IMR-90 (cell line): ENCODE measurements around the gene LDLRAD3. TPM values are rescaled to one million over a fixed set of nuclear protein-coding genes. Genes with fewer than 3 reads are reported as not detected.

Source experiments
- ATAC-seq: fragments of 200-7000 bp; cut with Tn5 transposase; 2 replicates; pipeline ENCODE4 v1.9.1; 2020; ENCODE audit warnings: low read depth, mild to moderate bottlenecking, moderate library complexity
- BruUV-seq: library from RNA; stranded (reverse); fragments of 400-500 nt; replicated peaks from 2 replicates; lab custom pipeline; 2021; lab: Mats Ljungman, UMichigan
- CTCF ChIA-PET: fragments of 300-600 bp; formaldehyde crosslinking; extraction: SDS; loops from one replicate; lab custom pipeline; 2021; ENCODE audit warnings: antibody characterized with exemption; lab: Yijun Ruan, JAX
- POLR2A ChIA-PET: fragments of 300-600 bp; sonication (Branson Sonifier 250); formaldehyde crosslinking; loops from one replicate; lab custom pipeline; 2022; ENCODE audit warnings: antibody characterized with exemption; ENCODE audit not compliant: unreplicated experiment; lab: Charles Lee
- DNase-seq: peaks from one replicate; pipeline ENCODE4 v3.0.0; 2013
- H2AFZ ChIP-seq: replicated peaks from 2 replicates; pipeline ENCODE3; 2013; ENCODE audit warnings: low read length, mild to moderate bottlenecking; ENCODE audit not compliant: poor library complexity
- H2AK5ac ChIP-seq: 2 replicates; pipeline ENCODE4 v1.6.1; 2013; ENCODE audit warnings: low read depth, low read length, inconsistent platforms
- H2AK9ac ChIP-seq: replicated peaks from 2 replicates; pipeline ENCODE3; 2013; ENCODE audit warnings: mild to moderate bottlenecking, low read depth, low read length, moderate library complexity; ENCODE audit not compliant: poor library complexity
- H2BK120ac ChIP-seq: 2 replicates; pipeline ENCODE4 v1.6.1; 2013; ENCODE audit warnings: low read depth, low read length, inconsistent platforms
- H2BK15ac ChIP-seq: 3 replicates; pipeline ENCODE4 v1.6.1; 2013; ENCODE audit warnings: low read depth, low read length, inconsistent platforms
- H2BK20ac ChIP-seq: 2 replicates; pipeline ENCODE4 v1.6.1; 2013; ENCODE audit warnings: low read depth, mild to moderate bottlenecking, inconsistent platforms, low read length, moderate library complexity
- H2BK5ac ChIP-seq: 2 replicates; pipeline ENCODE4 v1.6.1; 2013; ENCODE audit warnings: mild to moderate bottlenecking, low read depth, low read length, inconsistent platforms; ENCODE audit not compliant: poor library complexity, severe bottlenecking
- H3K14ac ChIP-seq: replicated peaks from 2 replicates; pipeline ENCODE4 v1.6.1; 2013; ENCODE audit warnings: low read depth, low read length, inconsistent platforms
- H3K18ac ChIP-seq: 2 replicates; pipeline ENCODE4 v1.6.1; 2013; ENCODE audit warnings: low read depth, low read length, control low read depth
- H3K23ac ChIP-seq: 2 replicates; pipeline ENCODE4 v1.6.1; 2013; ENCODE audit warnings: low read depth, low read length, inconsistent platforms
- H3K27ac ChIP-seq: 2 replicates; pipeline ENCODE4 v1.5.1; 2013; ENCODE audit warnings: mild to moderate bottlenecking, control low read depth, low read length; ENCODE audit not compliant: insufficient read depth
- H3K27me3 ChIP-seq: 2 replicates; pipeline ENCODE4 v1.6.1; 2013; ENCODE audit warnings: low read length; ENCODE audit not compliant: control insufficient read depth, insufficient read depth
- H3K36me3 ChIP-seq: 2 replicates; pipeline ENCODE4 v1.6.1; 2013; ENCODE audit warnings: low read length, mixed read lengths; ENCODE audit not compliant: control insufficient read depth, insufficient read depth
- H3K4ac ChIP-seq: 2 replicates; pipeline ENCODE4 v1.6.1; 2013; ENCODE audit warnings: low read depth, low read length, inconsistent platforms
- H3K4me1 ChIP-seq: 2 replicates; pipeline ENCODE4 v1.6.1; 2013; ENCODE audit warnings: low read length, mixed read lengths; ENCODE audit not compliant: control insufficient read depth, insufficient read depth
- H3K4me2 ChIP-seq: 2 replicates; pipeline ENCODE4 v1.6.1; 2013; ENCODE audit warnings: low read depth, mild to moderate bottlenecking, control low read depth, low read length, moderate library complexity
- H3K4me3 ChIP-seq: 2 replicates; pipeline ENCODE4 v1.5.1; 2013; ENCODE audit warnings: low read depth, mild to moderate bottlenecking, control low read depth, low read length, moderate library complexity; ENCODE audit not compliant: insufficient read depth
- H3K56ac ChIP-seq: 2 replicates; pipeline ENCODE4 v1.6.1; 2013; ENCODE audit warnings: low read length, inconsistent platforms; ENCODE audit not compliant: insufficient read depth; ENCODE audit errors: extremely low read depth
- H3K79me1 ChIP-seq, 2 experiments: 2 replicates each; pipeline ENCODE4 v1.6.1; 2013; ENCODE audit warnings: low read length in 2 of 2, inconsistent platforms in 1 of 2, low read depth in 1 of 2
- H3K9ac ChIP-seq: 2 replicates; pipeline ENCODE4 v1.6.1; 2013; ENCODE audit warnings: low read depth, low read length, control low read depth
- H3K9me1 ChIP-seq: 2 replicates; pipeline ENCODE4 v1.6.1; 2013; ENCODE audit warnings: low read length, inconsistent platforms; ENCODE audit not compliant: insufficient read depth
- H3K9me3 ChIP-seq: 2 replicates; pipeline ENCODE4 v1.6.1; 2013; ENCODE audit warnings: low read length; ENCODE audit not compliant: control insufficient read depth, insufficient read depth
- H4K20me1 ChIP-seq: 2 replicates; pipeline ENCODE4 v1.6.1; 2013; ENCODE audit warnings: low read length, inconsistent platforms; ENCODE audit not compliant: insufficient read depth
- H4K5ac ChIP-seq: 2 replicates; pipeline ENCODE4 v1.6.1; 2013; ENCODE audit warnings: mild to moderate bottlenecking, low read depth, low read length, control low read depth
- H4K8ac ChIP-seq, 2 experiments: 2 replicates each; pipeline ENCODE4 v1.6.1; 2013; ENCODE audit warnings: low read depth in 2 of 2, low read length in 2 of 2, control low read depth in 1 of 2, inconsistent platforms in 1 of 2
- H4K91ac ChIP-seq: 2 replicates; pipeline ENCODE4 v1.6.1; 2013; ENCODE audit warnings: low read depth, low read length, inconsistent platforms; ENCODE audit not compliant: insufficient read depth
- BHLHE40 ChIP-seq: fragments of 150-350 bp; IDR thresholded peaks from 2 replicates; pipeline ENCODE4 v1.6.1; 2016; ENCODE audit warnings: mild to moderate bottlenecking, low read depth, low read length
- CEBPB ChIP-seq: IDR thresholded peaks from 2 replicates; pipeline ENCODE4 v1.6.1; 2012; ENCODE audit warnings: low read depth, low read length, improper control_type of control experiment
- CHD1 ChIP-seq: IDR thresholded peaks from 2 replicates; pipeline ENCODE4 v1.6.1; 2012; ENCODE audit warnings: low read depth, low read length, improper control_type of control experiment
- FOS ChIP-seq: fragments of 150-350 bp; IDR thresholded peaks from 2 replicates; pipeline ENCODE4 v1.6.1; 2016; ENCODE audit warnings: low read depth, low read length
- MAFK ChIP-seq: IDR thresholded peaks from 2 replicates; pipeline ENCODE4 v1.6.1; 2012; ENCODE audit warnings: low read depth, low read length, improper control_type of control experiment
- MAZ ChIP-seq: IDR thresholded peaks from 2 replicates; pipeline ENCODE4 v1.6.1; 2012; ENCODE audit warnings: low read depth, mild to moderate bottlenecking, low read length, improper control_type of control experiment, moderate library complexity, borderline replicate concordance
- MXI1 ChIP-seq: IDR thresholded peaks from 2 replicates; pipeline ENCODE4 v1.6.1; 2012; ENCODE audit warnings: low read depth, mild to moderate bottlenecking, low read length, moderate library complexity, borderline replicate concordance
- NFE2L2 ChIP-seq: fragments of 150-350 bp; IDR thresholded peaks from 2 replicates; pipeline ENCODE4 v1.6.1; 2016; ENCODE audit warnings: low read depth, mild to moderate bottlenecking, low read length
- POLR2A ChIP-seq: IDR thresholded peaks from 2 replicates; pipeline ENCODE4 v1.6.1; 2012; ENCODE audit warnings: mild to moderate bottlenecking, low read depth, low read length
- RAD21 ChIP-seq: IDR thresholded peaks from 2 replicates; pipeline ENCODE4 v1.6.1; 2012; ENCODE audit warnings: low read length, improper control_type of control experiment
- RFX5 ChIP-seq: IDR thresholded peaks from 2 replicates; pipeline ENCODE4 v1.8.0; 2012; ENCODE audit warnings: low read depth, mild to moderate bottlenecking, low read length, moderate library complexity
- SMC3 ChIP-seq: fragments of 150-350 bp; IDR thresholded peaks from 2 replicates; pipeline ENCODE4 v1.6.1; 2016; ENCODE audit warnings: low read depth, mild to moderate bottlenecking, antibody characterized with exemption, low read length, moderate library complexity
- WGBS, 2 experiments: methylation state at CpG; one replicate each; pipeline versions ENCODE4 v1.1.5 to v1.1.7; 2013; ENCODE audit warnings: missing lambda C conversion rate in 2 of 2; ENCODE audit not compliant: insufficient read length in 1 of 2; ENCODE audit errors: extremely low coverage in 2 of 2; 5-methylcytosine and 5-hydroxymethylcytosine counted together
- dilution Hi-C: fragments of 300-500 bp; cut with HindIII; formaldehyde crosslinking; loops from one replicate; pipeline ENCODE4 v1.14.3; 2018; ENCODE audit warnings: low sequenced_read_pairs; ENCODE audit not compliant: unreplicated experiment
- in situ Hi-C: fragments of 300-500 bp; cut with MboI; formaldehyde crosslinking; loops from 3 replicates; pipeline ENCODE4 v1.14.3; 2019; ENCODE audit warnings: low sequenced_read_pairs, inconsistent platforms, mixed read lengths
- intact Hi-C: fragments of 100-400 bp; cut with micrococcal nuclease; formaldehyde crosslinking; loops from 2 replicates; pipeline ENCODE4 v1.10.0; 2022
- polyA plus RNA-seq, 3 experiments: library from polyadenylated mRNA; depleted of rRNA; stranded (reverse); fragments of >200 nt; gene quantifications; 2 replicates each; pipeline ENCODE4 v1.2.3, GENCODE V29; 2012; ENCODE audit warnings: low replicate concordance in 1 of 3
- total RNA-seq: library from RNA; depleted of rRNA; stranded (reverse); fragments of >200 nt; gene quantifications from 2 replicates; pipeline ENCODE4 v1.2.3, GENCODE V29; 2012
- TF ChIP-seq, protein P1 (sequence below): fragments of 150-350 bp; IDR thresholded peaks from 2 replicates; pipeline ENCODE4 v1.6.1; 2017; ENCODE audit warnings: mild to moderate bottlenecking, antibody characterized with exemption, low read length, low read depth
- TF ChIP-seq, protein P2 (sequence below): fragments of 150-350 bp; IDR thresholded peaks from 2 replicates; pipeline ENCODE4 v1.6.1; 2016; ENCODE audit warnings: low read depth, mild to moderate bottlenecking, low read length, moderate library complexity, borderline replicate concordance
- TF ChIP-seq, protein P3 (sequence below): conservative IDR thresholded peaks from 2 replicates; pipeline ENCODE4 v1.5.1; 2012; ENCODE audit warnings: mild to moderate bottlenecking, low read depth, low read length, improper control_type of control experiment

Gene LDLRAD3
- total and polyA plus RNA-seq, 2 of the 4 experiments (the other 2 are of a cell fraction), result 2.7 to 6.4 TPM

DNA sequence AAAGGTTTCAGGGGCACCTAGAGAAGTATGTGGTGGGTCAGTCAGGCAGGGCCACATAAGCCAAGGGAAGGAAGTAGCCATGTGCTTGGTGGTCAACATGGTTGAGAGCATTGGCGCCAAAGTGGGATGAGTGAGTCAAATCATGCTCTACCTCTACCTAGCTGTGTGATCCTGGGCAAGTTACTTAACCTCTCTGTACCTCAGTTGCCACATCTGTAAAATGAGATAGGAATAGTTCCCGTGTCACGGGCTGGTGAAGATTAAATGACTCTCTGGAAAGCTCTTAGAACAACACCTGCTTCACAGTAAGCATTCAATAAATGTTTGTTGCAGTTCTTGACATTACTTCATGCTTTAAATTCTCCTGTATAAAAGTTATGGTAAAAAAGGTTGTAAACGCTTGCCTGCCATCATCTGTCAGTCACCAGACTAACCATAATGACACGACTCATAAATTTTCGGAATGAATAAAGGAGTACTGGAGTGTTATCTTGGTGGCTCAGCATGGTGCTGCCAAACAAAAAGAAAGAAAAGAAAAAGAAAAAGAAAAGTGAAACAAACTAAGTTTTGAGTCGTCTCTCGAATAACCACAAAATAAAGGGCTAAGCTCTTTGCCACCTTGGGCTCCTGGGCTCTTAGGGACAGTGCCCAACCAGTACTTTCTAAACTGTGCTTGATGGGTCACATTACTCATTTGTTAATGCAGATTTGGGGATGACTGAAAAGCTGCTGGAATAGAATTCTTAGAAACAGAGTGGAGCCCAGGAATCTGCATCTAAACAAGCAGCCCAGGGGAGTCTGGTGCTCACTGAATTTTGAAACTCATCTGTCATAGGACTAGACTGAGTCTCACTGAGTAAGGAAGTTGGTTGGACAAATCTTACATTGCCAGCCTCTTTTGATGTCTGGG is 107.6 kb downstream of the LDLRAD3 start:
- POLR2A ChIA-PET, result no interaction called here
- 67% methylated on average over 2 of the region's 8 CpGs; no CpG with 5 or more reads in 1 of the 2 experiments for WGBS, 2 experiments
- no peaks in the 10 kb centered on the region for H3K9me3 ChIP-seq
- TF ChIP-seq MAFK (no peak), RAD21 (no peak), SMC3 (no peak), POLR2A (no peak), RFX5 (no peak), MXI1 (no peak), CHD1 (no peak), MAZ (no peak), FOS (no peak), NFE2L2 (no peak), BHLHE40 (no peak), CEBPB (no peak)
- TF ChIP-seq, protein P1, sequence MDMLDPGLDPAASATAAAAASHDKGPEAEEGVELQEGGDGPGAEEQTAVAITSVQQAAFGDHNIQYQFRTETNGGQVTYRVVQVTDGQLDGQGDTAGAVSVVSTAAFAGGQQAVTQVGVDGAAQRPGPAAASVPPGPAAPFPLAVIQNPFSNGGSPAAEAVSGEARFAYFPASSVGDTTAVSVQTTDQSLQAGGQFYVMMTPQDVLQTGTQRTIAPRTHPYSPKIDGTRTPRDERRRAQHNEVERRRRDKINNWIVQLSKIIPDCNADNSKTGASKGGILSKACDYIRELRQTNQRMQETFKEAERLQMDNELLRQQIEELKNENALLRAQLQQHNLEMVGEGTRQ, result no peak
- TF ChIP-seq, protein P2, sequence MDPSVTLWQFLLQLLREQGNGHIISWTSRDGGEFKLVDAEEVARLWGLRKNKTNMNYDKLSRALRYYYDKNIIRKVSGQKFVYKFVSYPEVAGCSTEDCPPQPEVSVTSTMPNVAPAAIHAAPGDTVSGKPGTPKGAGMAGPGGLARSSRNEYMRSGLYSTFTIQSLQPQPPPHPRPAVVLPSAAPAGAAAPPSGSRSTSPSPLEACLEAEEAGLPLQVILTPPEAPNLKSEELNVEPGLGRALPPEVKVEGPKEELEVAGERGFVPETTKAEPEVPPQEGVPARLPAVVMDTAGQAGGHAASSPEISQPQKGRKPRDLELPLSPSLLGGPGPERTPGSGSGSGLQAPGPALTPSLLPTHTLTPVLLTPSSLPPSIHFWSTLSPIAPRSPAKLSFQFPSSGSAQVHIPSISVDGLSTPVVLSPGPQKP, result no peak
- TF ChIP-seq, protein P3, sequence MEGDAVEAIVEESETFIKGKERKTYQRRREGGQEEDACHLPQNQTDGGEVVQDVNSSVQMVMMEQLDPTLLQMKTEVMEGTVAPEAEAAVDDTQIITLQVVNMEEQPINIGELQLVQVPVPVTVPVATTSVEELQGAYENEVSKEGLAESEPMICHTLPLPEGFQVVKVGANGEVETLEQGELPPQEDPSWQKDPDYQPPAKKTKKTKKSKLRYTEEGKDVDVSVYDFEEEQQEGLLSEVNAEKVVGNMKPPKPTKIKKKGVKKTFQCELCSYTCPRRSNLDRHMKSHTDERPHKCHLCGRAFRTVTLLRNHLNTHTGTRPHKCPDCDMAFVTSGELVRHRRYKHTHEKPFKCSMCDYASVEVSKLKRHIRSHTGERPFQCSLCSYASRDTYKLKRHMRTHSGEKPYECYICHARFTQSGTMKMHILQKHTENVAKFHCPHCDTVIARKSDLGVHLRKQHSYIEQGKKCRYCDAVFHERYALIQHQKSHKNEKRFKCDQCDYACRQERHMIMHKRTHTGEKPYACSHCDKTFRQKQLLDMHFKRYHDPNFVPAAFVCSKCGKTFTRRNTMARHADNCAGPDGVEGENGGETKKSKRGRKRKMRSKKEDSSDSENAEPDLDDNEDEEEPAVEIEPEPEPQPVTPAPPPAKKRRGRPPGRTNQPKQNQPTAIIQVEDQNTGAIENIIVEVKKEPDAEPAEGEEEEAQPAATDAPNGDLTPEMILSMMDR, result no peak

More for the DNA sequence above, 107.6 kb downstream of the LDLRAD3 start:
- no peak overlapping the region for H2AK5ac ChIP-seq
- H3K56ac ChIP-seq, result no peak overlapping the region
- no peak overlapping the region for H2AFZ ChIP-seq
- no TSS peak for BruUV-seq
- no peak overlapping the region for H3K14ac ChIP-seq
- in situ Hi-C loops (no loop called here), dilution Hi-C loops (no loop called here), intact Hi-C loops (no loop called here)
- no peak overlapping the region for H3K9ac ChIP-seq
- H3K4me2 ChIP-seq, result no peak overlapping the region
- no peak overlapping the region for H4K91ac ChIP-seq
- no peak overlapping the region for H3K23ac ChIP-seq
- no peak overlapping the region for H2AK9ac ChIP-seq
- H3K27me3 ChIP-seq, result no peaks in the 10 kb centered on the region
- H4K5ac ChIP-seq, result no peak overlapping the region
- DNase-seq, result no peak
- no peak overlapping the region for H2BK5ac ChIP-seq
- no peaks in the 10 kb centered on the region for H3K79me1 ChIP-seq
- no peak overlapping the region for H3K4me3 ChIP-seq
- peaks cover 4% of the 10 kb centered on the region; the same call in 1 of the 2 replicates for H3K4me1 ChIP-seq
- CTCF ChIA-PET, result no interaction called here
- no peaks in the 10 kb centered on the region for H4K20me1 ChIP-seq
- H3K18ac ChIP-seq, result no peak overlapping the region
- H3K27ac ChIP-seq, result no peak overlapping the region
- no peaks in the 10 kb centered on the region for H3K36me3 ChIP-seq
- H4K8ac ChIP-seq, result no peak overlapping the region
- ATAC-seq, result no peak
- no peak overlapping the region for H2BK15ac ChIP-seq
- no peaks in the 10 kb centered on the region for H3K9me1 ChIP-seq
- no peak overlapping the region for H2BK20ac ChIP-seq
- no peak overlapping the region for H2BK120ac ChIP-seq
- no peak overlapping the region for H3K4ac ChIP-seq
